HepG2 (cell line): ENCODE data around the gene POLE4. TPM values are rescaled to one million over a fixed set of nuclear protein-coding genes. Genes with fewer than 3 reads are reported as not detected.

Experiments
- DNMT3B ChIP-seq: conservative IDR thresholded peaks from 2 replicates; pipeline ENCODE4 v1.6.1; 2016; ENCODE audit warnings: missing biosample characterization, control low read depth
- KDM1A ChIP-seq: IDR thresholded peaks from 2 replicates; pipeline ENCODE4 v1.6.1; 2016; ENCODE audit warnings: missing compliant biosample characterization
- KLF13 ChIP-seq: sonication (generic); formaldehyde crosslinking; IDR thresholded peaks from 2 replicates; pipeline ENCODE4 v1.4.0; 2020; ENCODE audit warnings: mild to moderate bottlenecking, missing genetic modification reagents
- SNAPC2 ChIP-seq: sonication (generic); formaldehyde crosslinking; IDR thresholded peaks from 2 replicates; pipeline ENCODE4 v1.8.1; 2022; ENCODE audit warnings: mild to moderate bottlenecking, missing genetic modification reagents
- STAT5B ChIP-seq: sonication (generic); formaldehyde crosslinking; IDR thresholded peaks from 2 replicates; pipeline ENCODE4 v1.4.0; 2020; ENCODE audit warnings: missing genetic modification reagents
- ZBTB3 ChIP-seq: sonication (generic); formaldehyde crosslinking; IDR thresholded peaks from 2 replicates; pipeline ENCODE4 v1.4.0; 2020; ENCODE audit warnings: low read depth, mild to moderate bottlenecking, moderate library complexity, missing genetic modification reagents, borderline replicate concordance
- ZNF549 ChIP-seq: sonication (generic); formaldehyde crosslinking; IDR thresholded peaks from 2 replicates; pipeline ENCODE4 v1.5.0; 2020; ENCODE audit warnings: missing genetic modification reagents
- ZNF839 ChIP-seq: sonication (generic); formaldehyde crosslinking; IDR thresholded peaks from 2 replicates; pipeline ENCODE4 v1.4.0; 2020; ENCODE audit warnings: missing genetic modification reagents, mild to moderate bottlenecking, borderline replicate concordance
- ZNF891 ChIP-seq: sonication (generic); formaldehyde crosslinking; IDR thresholded peaks from 2 replicates; pipeline ENCODE4 v1.5.0; 2020; ENCODE audit warnings: mild to moderate bottlenecking, missing genetic modification reagents
- polyA plus RNA-seq, 8 experiments: library from polyadenylated mRNA; depleted of rRNA in 3 of 8; stranded (reverse) in 7 of 8; unstranded in 1 of 8; fragments of >200 nt; fragmentation: Illumina TruSeq in 4 of 8; extraction: Trizol in 4 of 8; gene quantifications; 2 replicates each; pipeline versions ENCODE4 v1.2.1 to v1.2.3, GENCODE V29; 2011 to 2016; ENCODE audit warnings: low read depth in 4 of 8, missing spikeins in 1 of 8, mixed read lengths in 1 of 8; ENCODE audit not compliant: insufficient read depth in 1 of 8
- total RNA-seq, 5 experiments: library from RNA; depleted of rRNA; stranded (reverse); fragments of >200 nt; fragmentation: Illumina TruSeq; extraction: Trizol; gene quantifications; 2 replicates each; pipeline ENCODE4 v1.2.3, GENCODE V29; 2016; ENCODE audit warnings: low read depth in 1 of 5
- TF ChIP-seq, protein P1 (sequence below): IDR thresholded peaks from 2 replicates; pipeline ENCODE4 v1.6.1; 2016; ENCODE audit warnings: low read depth, missing genetic modification reagents, missing compliant biosample characterization
- TF ChIP-seq, protein P2 (sequence below): sonication (generic); formaldehyde crosslinking; IDR thresholded peaks from 2 replicates; pipeline ENCODE4 v1.4.0; 2020; ENCODE audit warnings: missing genetic modification reagents
- TF ChIP-seq, protein P3 (sequence below): sonication (generic); formaldehyde crosslinking; IDR thresholded peaks from 2 replicates; pipeline ENCODE4 v1.4.0; 2020; ENCODE audit warnings: low read depth, mild to moderate bottlenecking, missing genetic modification reagents
- TF ChIP-seq, protein P4 (sequence below): IDR thresholded peaks from 2 replicates; pipeline ENCODE4 v1.4.0; 2020; ENCODE audit warnings: mild to moderate bottlenecking, missing genetic modification reagents
- TF ChIP-seq, protein P5 (sequence below): sonication (generic); formaldehyde crosslinking; IDR thresholded peaks from 2 replicates; pipeline ENCODE4 v1.5.1; 2020; ENCODE audit warnings: missing genetic modification reagents, mild to moderate bottlenecking, borderline replicate concordance

POLE4 gene
- total and polyA plus RNA-seq, 2 of the 13 experiments (the other 11 are each of a cell fraction or from before 2014, with no cell fraction given), result 106 to 116 TPM

DNA sequence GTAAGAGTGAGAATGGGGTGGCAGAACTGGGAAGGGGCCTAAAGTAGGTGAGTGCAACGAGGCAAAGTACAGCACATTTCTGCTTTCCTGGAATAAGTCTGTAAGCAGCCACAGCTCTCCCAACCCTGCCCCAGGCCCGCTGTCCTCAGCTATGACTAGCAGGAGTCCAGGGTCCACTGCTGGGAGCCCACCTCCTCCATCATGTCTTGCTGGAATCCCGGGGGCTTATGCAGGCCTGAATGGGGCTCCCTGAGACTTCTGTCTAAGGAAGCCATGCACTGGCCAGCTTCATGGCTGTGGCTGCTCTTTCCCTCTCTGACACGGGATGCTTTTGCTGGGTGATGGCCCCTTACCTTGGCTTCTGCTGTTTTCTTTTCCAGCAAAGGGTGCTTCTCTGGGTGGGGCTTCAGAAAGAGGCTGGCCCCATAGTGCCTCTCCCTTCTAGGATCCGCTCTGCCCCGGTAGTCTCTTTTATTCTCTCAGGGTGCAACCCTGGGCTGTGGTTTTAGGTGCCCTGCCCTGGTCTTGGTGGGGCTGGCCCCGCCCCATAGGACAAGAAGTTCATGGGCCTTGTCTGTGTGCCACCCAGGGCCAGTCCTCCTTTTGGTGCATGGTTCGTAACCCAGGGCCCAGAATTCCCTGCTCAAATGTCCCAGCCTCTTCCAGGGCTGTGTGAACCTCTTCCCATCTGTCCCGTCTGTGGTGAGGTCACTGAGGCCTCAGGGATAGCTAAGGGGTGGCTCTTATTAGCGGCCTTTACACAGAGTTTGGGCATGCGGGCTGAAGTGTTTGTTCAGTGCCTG, 33.8 kb upstream of the POLE4 start (continued):
- TF ChIP-seq ZNF549 (CRISPR knock-in tag), result 0 out of 2 replicates have a peak, but pooled peaks have one; percentile 57
- TF ChIP-seq DNMT3B (CRISPR knock-in tag), result no peak
- TF ChIP-seq, protein P1, sequence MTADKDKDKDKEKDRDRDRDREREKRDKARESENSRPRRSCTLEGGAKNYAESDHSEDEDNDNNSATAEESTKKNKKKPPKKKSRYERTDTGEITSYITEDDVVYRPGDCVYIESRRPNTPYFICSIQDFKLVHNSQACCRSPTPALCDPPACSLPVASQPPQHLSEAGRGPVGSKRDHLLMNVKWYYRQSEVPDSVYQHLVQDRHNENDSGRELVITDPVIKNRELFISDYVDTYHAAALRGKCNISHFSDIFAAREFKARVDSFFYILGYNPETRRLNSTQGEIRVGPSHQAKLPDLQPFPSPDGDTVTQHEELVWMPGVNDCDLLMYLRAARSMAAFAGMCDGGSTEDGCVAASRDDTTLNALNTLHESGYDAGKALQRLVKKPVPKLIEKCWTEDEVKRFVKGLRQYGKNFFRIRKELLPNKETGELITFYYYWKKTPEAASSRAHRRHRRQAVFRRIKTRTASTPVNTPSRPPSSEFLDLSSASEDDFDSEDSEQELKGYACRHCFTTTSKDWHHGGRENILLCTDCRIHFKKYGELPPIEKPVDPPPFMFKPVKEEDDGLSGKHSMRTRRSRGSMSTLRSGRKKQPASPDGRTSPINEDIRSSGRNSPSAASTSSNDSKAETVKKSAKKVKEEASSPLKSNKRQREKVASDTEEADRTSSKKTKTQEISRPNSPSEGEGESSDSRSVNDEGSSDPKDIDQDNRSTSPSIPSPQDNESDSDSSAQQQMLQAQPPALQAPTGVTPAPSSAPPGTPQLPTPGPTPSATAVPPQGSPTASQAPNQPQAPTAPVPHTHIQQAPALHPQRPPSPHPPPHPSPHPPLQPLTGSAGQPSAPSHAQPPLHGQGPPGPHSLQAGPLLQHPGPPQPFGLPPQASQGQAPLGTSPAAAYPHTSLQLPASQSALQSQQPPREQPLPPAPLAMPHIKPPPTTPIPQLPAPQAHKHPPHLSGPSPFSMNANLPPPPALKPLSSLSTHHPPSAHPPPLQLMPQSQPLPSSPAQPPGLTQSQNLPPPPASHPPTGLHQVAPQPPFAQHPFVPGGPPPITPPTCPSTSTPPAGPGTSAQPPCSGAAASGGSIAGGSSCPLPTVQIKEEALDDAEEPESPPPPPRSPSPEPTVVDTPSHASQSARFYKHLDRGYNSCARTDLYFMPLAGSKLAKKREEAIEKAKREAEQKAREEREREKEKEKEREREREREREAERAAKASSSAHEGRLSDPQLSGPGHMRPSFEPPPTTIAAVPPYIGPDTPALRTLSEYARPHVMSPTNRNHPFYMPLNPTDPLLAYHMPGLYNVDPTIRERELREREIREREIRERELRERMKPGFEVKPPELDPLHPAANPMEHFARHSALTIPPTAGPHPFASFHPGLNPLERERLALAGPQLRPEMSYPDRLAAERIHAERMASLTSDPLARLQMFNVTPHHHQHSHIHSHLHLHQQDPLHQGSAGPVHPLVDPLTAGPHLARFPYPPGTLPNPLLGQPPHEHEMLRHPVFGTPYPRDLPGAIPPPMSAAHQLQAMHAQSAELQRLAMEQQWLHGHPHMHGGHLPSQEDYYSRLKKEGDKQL (CRISPR knock-in tag), result no peak
- peak; percentile 50; the same call in 1 of the 2 replicates for TF ChIP-seq ZNF839 (CRISPR knock-in tag)
- TF ChIP-seq, protein P2, sequence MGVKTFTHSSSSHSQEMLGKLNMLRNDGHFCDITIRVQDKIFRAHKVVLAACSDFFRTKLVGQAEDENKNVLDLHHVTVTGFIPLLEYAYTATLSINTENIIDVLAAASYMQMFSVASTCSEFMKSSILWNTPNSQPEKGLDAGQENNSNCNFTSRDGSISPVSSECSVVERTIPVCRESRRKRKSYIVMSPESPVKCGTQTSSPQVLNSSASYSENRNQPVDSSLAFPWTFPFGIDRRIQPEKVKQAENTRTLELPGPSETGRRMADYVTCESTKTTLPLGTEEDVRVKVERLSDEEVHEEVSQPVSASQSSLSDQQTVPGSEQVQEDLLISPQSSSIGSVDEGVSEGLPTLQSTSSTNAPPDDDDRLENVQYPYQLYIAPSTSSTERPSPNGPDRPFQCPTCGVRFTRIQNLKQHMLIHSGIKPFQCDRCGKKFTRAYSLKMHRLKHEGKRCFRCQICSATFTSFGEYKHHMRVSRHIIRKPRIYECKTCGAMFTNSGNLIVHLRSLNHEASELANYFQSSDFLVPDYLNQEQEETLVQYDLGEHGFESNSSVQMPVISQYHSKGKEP, result 0 out of 2 replicates have a peak, but pooled peaks have one; percentile 59
- TF ChIP-seq, protein P3, sequence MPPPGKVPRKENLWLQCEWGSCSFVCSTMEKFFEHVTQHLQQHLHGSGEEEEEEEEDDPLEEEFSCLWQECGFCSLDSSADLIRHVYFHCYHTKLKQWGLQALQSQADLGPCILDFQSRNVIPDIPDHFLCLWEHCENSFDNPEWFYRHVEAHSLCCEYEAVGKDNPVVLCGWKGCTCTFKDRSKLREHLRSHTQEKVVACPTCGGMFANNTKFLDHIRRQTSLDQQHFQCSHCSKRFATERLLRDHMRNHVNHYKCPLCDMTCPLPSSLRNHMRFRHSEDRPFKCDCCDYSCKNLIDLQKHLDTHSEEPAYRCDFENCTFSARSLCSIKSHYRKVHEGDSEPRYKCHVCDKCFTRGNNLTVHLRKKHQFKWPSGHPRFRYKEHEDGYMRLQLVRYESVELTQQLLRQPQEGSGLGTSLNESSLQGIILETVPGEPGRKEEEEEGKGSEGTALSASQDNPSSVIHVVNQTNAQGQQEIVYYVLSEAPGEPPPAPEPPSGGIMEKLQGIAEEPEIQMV (CRISPR knock-in tag), result no peak
- TF ChIP-seq, protein P4, sequence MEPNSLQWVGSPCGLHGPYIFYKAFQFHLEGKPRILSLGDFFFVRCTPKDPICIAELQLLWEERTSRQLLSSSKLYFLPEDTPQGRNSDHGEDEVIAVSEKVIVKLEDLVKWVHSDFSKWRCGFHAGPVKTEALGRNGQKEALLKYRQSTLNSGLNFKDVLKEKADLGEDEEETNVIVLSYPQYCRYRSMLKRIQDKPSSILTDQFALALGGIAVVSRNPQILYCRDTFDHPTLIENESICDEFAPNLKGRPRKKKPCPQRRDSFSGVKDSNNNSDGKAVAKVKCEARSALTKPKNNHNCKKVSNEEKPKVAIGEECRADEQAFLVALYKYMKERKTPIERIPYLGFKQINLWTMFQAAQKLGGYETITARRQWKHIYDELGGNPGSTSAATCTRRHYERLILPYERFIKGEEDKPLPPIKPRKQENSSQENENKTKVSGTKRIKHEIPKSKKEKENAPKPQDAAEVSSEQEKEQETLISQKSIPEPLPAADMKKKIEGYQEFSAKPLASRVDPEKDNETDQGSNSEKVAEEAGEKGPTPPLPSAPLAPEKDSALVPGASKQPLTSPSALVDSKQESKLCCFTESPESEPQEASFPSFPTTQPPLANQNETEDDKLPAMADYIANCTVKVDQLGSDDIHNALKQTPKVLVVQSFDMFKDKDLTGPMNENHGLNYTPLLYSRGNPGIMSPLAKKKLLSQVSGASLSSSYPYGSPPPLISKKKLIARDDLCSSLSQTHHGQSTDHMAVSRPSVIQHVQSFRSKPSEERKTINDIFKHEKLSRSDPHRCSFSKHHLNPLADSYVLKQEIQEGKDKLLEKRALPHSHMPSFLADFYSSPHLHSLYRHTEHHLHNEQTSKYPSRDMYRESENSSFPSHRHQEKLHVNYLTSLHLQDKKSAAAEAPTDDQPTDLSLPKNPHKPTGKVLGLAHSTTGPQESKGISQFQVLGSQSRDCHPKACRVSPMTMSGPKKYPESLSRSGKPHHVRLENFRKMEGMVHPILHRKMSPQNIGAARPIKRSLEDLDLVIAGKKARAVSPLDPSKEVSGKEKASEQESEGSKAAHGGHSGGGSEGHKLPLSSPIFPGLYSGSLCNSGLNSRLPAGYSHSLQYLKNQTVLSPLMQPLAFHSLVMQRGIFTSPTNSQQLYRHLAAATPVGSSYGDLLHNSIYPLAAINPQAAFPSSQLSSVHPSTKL (CRISPR knock-in tag), result peak; percentile 70
- no peak; the same call in 1 of the 2 replicates for TF ChIP-seq STAT5B (CRISPR knock-in tag)
- TF ChIP-seq, protein P5, sequence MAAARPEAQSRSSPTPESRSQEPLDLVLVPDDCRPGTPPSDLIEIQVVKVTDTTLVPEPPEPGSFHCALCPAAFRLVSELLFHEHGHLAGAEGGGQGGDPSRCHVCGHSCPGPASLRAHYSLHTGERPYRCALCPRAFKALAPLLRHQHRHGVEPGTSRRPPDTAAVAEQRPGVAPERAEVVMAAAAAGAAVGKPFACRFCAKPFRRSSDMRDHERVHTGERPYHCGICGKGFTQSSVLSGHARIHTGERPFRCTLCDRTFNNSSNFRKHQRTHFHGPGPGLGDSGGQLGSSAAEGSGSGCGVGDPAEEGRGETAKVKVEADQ (CRISPR knock-in tag), result peak; percentile 77; the same call in 1 of the 2 replicates
- peak; percentile 78; the same call in 1 of the 2 replicates for TF ChIP-seq ZNF891 (CRISPR knock-in tag)
- TF ChIP-seq KDM1A (CRISPR knock-in tag), result 0 out of 2 replicates have a peak, but pooled peaks have one; percentile 30
- 0 out of 2 replicates have a peak, but pooled peaks have one; percentile 72 for TF ChIP-seq ZBTB3 (CRISPR knock-in tag)
- peak; percentile 58; the same call in 1 of the 2 replicates for TF ChIP-seq SNAPC2 (CRISPR knock-in tag)
- no peak for TF ChIP-seq KLF13
